ENCODE measurements around the gene PRKAR1B. TPM values are rescaled to one million over a fixed set of nuclear protein-coding genes. Genes with fewer than 3 reads are reported as not detected.

Gene PRKAR1B
- total RNA-seq, 1 experiment from 2014 or later, result 43.3 TPM

DNA sequence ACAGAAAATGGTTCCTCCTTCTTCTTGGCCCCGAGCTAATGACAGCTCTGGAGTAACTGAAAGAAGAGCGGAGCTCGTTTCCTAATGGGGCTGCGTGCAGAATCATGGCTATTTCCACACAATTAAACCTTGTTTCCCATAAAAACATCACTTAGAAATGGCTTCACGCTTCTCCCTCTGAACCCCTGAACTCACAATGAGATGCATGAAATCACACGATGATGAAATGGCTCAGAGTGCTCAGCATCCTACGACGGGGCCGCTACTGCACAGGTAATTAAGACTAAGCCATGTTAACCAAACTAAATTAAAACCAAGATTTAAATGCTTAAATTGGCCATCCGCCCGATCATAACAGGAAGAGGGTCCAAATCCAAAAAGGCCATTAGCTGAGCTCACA lies 80.6 kb downstream of the PRKAR1B start:
- no peak overlapping the region for H4K5ac ChIP-seq (ENCODE audit: insufficient read length, low read depth, low read length)
- H2BK5ac ChIP-seq (ENCODE audit: insufficient read length, low read length), result no peak overlapping the region
- H2BK20ac ChIP-seq (ENCODE audit: low read depth, low read length, poor library complexity, severe bottlenecking), result no peak overlapping the region
- DNase-seq, result no peak
- no peak overlapping the region for H2BK15ac ChIP-seq (ENCODE audit: low read depth, low read length)
- H4K91ac ChIP-seq (ENCODE audit: insufficient read length, low read depth, low read length), result no peak overlapping the region
- H3K4me2 ChIP-seq (ENCODE audit: insufficient read depth, insufficient read length, low read length), result no peak overlapping the region
- no peak overlapping the region for H3T11ph ChIP-seq (ENCODE audit: low read length)
- H3K27me3 ChIP-seq (ENCODE audit: insufficient read depth, low read length), result no peaks in the 10 kb centered on the region
- no peaks in the 10 kb centered on the region for H3K4me1 ChIP-seq (ENCODE audit: insufficient read depth, low read length)
- no peak overlapping the region for H3K18ac ChIP-seq (ENCODE audit: insufficient read length, low read depth, low read length)
- no peak overlapping the region for H3K4me3 Mint-ChIP-seq
- H3K27ac ChIP-seq (ENCODE audit: insufficient read length, low read depth, low read length), result no peak overlapping the region
- H4K8ac ChIP-seq (replicated peaks; ENCODE audit: insufficient read length, low read depth, low read length), result no peak overlapping the region
- no peak overlapping the region for H3K9ac ChIP-seq (ENCODE audit: extremely low read depth, insufficient read length, low read length)
- no peak overlapping the region for H3K27ac Mint-ChIP-seq
- no peaks in the 10 kb centered on the region; the same call in 1 of the 2 replicates for H3K27me3 Mint-ChIP-seq (ENCODE audit: low read depth)
- no peak overlapping the region for H3K56ac ChIP-seq (ENCODE audit: insufficient read length, low read depth, low read length)
- no peak overlapping the region for H3K23ac ChIP-seq (ENCODE audit: insufficient read length, low read depth, low read length)
- no peak overlapping the region for H3K14ac ChIP-seq (ENCODE audit: insufficient read depth, low read length)
- no peak overlapping the region for H3K4ac ChIP-seq (ENCODE audit: low read depth, low read length)
- TF ChIP-seq, protein P1, sequence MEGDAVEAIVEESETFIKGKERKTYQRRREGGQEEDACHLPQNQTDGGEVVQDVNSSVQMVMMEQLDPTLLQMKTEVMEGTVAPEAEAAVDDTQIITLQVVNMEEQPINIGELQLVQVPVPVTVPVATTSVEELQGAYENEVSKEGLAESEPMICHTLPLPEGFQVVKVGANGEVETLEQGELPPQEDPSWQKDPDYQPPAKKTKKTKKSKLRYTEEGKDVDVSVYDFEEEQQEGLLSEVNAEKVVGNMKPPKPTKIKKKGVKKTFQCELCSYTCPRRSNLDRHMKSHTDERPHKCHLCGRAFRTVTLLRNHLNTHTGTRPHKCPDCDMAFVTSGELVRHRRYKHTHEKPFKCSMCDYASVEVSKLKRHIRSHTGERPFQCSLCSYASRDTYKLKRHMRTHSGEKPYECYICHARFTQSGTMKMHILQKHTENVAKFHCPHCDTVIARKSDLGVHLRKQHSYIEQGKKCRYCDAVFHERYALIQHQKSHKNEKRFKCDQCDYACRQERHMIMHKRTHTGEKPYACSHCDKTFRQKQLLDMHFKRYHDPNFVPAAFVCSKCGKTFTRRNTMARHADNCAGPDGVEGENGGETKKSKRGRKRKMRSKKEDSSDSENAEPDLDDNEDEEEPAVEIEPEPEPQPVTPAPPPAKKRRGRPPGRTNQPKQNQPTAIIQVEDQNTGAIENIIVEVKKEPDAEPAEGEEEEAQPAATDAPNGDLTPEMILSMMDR (conservative IDR thresholded peaks at IDR 0.05), result no peak
- H4K20me1 ChIP-seq (ENCODE audit: control insufficient read depth, insufficient read depth, insufficient read length), result no peaks in the 10 kb centered on the region
- H2BK120ac ChIP-seq (ENCODE audit: low read depth, low read length, poor library complexity, severe bottlenecking), result no peak overlapping the region
- H3K9me3 Mint-ChIP-seq, result peaks cover 2 to 6% of the 10 kb centered on the region in 2 experiments; a peak in 4 of 5 replicates
- no peak overlapping the region for H2AFZ ChIP-seq (ENCODE audit: low read length)
- H3K4me1 Mint-ChIP-seq, result peaks cover 0 to under 1% of the 10 kb centered on the region in 2 experiments; a peak in 1 of 4 replicates
- H3K79me2 ChIP-seq (ENCODE audit: insufficient read depth, low read length), result no peaks in the 10 kb centered on the region
- WGBS (ENCODE audit: extremely low coverage, insufficient read length, low lambda C conversion rate), result no CpG with 5 or more reads among the region's 11 CpGs
- no peaks in the 10 kb centered on the region for H3K23me2 ChIP-seq (ENCODE audit: insufficient read length, low read depth, low read length, poor library complexity, severe bottlenecking)
- H3K36me3 Mint-ChIP-seq (ENCODE audit: insufficient read depth in 1 of 3, low read depth in 3 of 3), result peaks cover 4 to 13% (median 8%) of the 10 kb centered on the region in 3 experiments; a peak in 6 of 7 replicates
- H3K9me3 ChIP-seq (ENCODE audit: control insufficient read depth, low read depth, low read length), result no peaks in the 10 kb centered on the region
- no peaks in the 10 kb centered on the region for H3K79me1 ChIP-seq (ENCODE audit: insufficient read depth, low read depth, low read length, poor library complexity, severe bottlenecking)
- no peak overlapping the region for H2AK5ac ChIP-seq (ENCODE audit: insufficient read length, low read length)
- H2BK12ac ChIP-seq (ENCODE audit: insufficient read length, low read depth, low read length), result no peak overlapping the region
